ENCODE data around the gene PNRC2.

GRCh38 chr1:23936481-23937176, 23.0 kb upstream of the PNRC2 start:
- TF ChIP-seq EZH2phosphoT487 (conservative IDR thresholded peaks at IDR 0.05; ENCODE audit: low read length), result no peak
- TF ChIP-seq, protein P1, sequence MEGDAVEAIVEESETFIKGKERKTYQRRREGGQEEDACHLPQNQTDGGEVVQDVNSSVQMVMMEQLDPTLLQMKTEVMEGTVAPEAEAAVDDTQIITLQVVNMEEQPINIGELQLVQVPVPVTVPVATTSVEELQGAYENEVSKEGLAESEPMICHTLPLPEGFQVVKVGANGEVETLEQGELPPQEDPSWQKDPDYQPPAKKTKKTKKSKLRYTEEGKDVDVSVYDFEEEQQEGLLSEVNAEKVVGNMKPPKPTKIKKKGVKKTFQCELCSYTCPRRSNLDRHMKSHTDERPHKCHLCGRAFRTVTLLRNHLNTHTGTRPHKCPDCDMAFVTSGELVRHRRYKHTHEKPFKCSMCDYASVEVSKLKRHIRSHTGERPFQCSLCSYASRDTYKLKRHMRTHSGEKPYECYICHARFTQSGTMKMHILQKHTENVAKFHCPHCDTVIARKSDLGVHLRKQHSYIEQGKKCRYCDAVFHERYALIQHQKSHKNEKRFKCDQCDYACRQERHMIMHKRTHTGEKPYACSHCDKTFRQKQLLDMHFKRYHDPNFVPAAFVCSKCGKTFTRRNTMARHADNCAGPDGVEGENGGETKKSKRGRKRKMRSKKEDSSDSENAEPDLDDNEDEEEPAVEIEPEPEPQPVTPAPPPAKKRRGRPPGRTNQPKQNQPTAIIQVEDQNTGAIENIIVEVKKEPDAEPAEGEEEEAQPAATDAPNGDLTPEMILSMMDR (IDR thresholded peaks at IDR 0.05; ENCODE audit: insufficient read depth, low read length, poor library complexity, severe bottlenecking), result no peak

Data from SU-DHL-6 (cell line).